Left kidney (tissue), 2 donors: Measurements from ENCODE around the gene TRAF3. TPM values are rescaled to one million over a fixed set of nuclear protein-coding genes. Genes with fewer than 3 reads are reported as not detected.

Source experiments
- DNase-seq: peaks from one replicate; pipeline ENCODE4 v3.0.0-alpha.2; 2013
- polyA plus RNA-seq: library from polyadenylated mRNA; unstranded; fragments of 120-200 nt; gene quantifications from one replicate; pipeline ENCODE4 v1.2.1, GENCODE V29; 2013; ENCODE audit not compliant: insufficient read length

TRAF3 gene
- polyA plus RNA-seq, 1 donor, result 17.7 TPM

DNA sequence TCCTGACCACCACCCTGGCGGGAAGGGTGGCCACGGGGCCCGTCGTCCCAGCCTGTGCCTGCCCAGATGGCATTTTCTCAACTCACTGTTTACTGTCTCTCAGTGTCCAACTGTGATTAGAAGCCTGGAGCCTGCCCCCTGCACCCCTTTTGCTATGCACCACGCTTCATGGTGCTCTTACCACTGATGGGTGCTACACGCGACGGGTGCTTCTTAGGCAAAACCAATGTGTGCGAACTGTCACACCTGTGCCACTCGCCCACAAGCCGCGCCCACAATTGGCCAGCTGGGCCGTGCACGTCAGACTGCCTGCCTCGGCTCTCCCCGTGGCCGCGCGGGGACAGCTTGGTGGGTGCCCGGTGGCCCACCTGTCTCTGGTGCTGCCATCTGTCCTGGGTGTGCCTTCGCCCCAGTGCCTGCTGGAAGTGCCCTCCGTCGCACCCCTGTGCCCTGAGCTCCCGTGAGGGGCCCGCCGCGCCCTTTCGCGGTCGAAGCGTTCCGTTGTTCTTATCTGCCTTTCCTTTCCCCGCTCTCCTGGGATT lies 130.1 kb downstream of the TRAF3 start:
- DNase-seq, result no peak

DNA sequence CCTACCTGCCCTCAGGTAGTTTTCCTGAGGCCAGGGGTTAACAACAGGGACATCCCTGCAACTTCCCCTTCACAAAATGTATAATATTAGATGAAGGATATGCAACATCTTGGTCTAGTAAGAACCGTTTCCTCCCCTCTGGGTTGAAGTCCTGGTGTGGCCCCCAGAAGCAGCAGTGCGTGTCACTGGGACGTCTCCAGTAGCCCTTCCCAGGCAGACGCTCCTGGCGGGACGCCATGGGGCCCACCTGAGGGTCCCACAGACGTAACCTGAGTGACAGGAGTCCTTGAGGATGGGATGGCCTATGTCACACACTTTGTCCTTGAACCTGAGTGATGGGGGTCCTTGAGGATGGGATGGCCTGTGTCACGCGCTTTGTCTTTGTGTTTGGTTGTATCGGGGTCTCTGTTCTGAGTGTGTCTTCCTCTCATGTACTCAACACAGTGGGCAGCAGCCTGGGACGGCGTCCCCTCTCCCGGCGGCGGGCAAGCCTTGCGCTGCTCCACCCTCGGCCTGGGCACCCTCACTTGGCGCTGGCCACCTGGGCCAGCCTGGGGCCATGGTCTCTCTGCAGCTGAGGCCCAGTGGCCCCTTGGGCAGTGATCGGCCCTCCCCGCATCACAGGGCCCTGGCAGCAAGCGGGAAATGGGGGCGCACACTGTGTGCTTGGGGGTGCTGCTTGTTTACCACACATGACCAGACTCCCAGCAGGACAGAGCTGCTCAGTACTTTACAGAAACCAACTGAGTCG lies 130.9 kb downstream of the TRAF3 start:
- no peak for DNase-seq

DNA sequence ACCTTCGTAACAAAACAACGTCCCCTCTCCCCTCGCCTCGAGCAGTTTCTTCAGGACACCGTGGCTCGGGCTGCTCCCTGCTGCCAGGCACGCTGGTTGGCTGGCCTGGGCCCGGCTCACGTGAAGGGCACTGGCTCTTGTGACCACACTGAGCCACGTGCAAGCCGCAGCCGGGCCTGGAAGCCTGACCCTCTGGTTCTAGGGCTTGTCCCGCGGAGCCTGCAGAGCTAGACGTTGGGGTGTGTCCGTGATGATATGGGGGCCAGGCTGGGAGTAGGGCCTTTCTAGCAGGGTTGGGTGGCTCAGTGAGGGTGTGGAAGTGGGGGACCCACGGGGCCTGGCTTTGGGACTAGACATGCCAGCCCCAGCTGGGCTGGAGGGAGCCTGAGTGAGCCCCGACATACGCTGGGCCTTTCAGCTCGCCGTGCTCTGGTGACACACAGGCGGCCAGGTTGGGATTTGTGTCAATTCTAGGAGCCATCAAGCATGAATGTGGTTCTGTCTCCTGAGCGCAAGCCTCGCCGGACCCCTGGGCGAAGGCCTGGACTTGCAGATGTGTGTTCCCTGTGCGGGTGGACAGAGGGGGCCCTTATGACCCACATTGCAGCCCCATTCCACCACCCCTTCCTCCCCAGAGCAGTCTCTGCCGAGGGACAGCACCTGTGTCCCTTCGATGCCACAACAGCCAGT lies 131.7 kb downstream of the TRAF3 start:
- no peak for DNase-seq

DNA sequence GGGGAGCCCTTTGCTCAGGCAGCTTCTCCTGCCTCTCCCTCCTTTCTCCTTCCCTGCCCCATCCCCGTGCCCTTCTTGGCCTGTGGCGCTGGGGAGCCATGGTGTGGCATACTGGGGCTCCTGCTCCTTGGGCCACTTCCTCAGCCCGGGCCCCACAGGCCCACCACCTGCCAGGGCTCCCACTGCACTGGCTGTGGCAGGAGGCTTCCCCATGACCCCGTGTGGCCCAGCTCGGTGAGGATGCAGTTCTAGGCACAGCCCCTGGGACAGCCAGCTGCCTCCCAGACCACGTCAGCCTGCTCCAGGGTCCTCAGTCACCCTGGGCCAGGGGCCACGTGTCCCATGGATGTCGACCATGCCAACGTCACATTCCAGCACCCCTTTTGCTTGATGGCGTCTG lies 132.2 kb downstream of the TRAF3 start:
- DNase-seq, result no peak

DNA sequence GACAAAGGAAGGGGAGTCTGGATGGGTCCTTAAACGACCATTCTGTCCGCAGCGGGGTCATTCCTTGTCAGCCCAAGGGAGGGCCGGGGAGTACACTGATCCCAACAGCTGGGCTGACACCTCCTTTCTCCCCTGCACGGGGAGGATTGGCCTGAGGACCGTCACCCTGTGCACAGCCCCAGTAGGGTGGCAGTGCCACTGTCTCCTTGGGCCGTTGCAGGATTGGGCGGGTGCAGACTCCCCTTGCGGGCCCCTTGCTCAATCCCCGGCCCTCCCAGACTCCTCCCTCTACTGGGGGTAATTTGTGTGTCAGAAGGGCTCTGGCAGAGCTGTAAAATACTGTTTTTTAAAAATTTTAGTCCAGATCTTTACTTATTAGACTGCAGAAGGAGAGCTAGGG lies 132.7 kb downstream of the TRAF3 start:
- DNase-seq, result no peak

DNA sequence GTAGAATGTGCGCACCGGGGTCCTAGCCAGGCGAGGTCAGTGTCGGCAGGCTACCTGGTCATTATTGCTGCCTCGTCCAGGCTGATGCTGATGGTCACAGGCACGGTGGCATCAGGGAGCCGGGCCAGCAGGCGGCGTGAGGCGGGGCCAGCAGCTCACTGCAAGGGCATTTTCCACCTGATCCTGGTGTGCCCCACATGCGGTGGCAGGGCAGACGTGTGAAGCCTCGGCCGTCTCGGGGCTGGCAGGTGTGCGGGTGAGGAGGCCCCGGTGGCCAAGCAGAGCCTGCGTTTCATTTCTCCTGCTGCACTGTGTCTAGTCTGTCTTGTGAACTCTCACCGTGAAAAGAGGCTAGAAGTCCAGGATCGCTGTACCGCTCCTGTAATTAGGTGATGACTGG lies 133.2 kb downstream of the TRAF3 start:
- DNase-seq, result no peak

DNA sequence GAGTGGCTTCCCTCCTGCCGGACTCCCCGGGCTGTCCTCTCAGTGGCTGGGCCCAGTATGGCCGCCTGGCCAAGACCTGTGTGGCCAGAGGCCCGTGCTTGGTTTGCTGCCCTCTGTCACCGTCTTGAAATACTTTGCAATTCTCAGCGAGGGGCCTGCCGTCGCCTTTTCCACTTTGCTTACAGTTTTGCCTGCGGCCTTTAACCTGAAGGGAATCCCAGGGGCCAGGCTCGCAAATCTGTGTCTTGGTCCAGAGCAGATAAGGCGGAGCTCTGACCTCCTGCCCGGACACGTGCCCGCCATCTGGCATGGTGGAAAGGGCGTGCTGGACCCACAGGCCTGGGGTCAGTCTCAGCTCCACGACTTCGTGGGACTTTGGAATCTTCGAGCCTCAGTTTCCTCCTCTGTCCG lies 134.3 kb downstream of the TRAF3 start:
- no peak for DNase-seq

DNA sequence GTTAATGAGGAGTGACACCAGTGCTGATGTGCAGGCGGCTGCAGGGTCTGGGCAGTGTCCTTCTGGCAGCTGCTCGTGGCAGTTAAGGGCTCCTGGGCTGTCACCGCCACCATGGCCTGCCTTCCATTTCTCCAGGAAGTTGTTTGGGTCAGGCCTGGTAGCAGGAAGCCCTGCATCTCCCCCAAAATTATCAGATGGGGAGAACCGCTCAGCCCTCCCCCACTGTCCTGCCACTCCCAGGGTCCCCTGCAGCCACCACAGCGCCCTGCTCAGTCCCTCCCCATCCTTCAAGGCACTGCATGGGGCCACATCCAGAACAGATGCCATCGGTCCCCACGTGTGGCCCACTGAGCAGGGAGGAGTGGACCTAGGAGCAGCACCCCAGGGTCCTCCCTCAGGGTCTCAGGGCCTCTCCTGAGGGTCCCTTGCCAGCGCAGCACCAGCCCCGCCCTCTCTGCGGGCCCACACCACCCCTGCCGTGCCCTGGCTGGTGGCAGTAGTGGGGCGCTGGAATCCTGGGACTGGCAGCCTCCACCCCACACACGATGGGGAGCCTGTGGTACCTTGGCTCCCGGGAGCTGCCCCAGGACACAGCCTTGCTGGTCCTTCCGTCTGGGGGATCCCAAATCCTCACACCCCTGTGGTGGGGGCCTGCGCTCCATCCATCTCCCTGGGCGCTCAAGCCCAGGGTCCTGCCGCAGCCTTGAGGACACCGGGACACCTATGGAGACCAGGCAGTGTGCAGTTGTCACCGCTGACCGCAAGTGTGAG lies 134.9 kb downstream of the TRAF3 start:
- DNase-seq, result no peak

DNA sequence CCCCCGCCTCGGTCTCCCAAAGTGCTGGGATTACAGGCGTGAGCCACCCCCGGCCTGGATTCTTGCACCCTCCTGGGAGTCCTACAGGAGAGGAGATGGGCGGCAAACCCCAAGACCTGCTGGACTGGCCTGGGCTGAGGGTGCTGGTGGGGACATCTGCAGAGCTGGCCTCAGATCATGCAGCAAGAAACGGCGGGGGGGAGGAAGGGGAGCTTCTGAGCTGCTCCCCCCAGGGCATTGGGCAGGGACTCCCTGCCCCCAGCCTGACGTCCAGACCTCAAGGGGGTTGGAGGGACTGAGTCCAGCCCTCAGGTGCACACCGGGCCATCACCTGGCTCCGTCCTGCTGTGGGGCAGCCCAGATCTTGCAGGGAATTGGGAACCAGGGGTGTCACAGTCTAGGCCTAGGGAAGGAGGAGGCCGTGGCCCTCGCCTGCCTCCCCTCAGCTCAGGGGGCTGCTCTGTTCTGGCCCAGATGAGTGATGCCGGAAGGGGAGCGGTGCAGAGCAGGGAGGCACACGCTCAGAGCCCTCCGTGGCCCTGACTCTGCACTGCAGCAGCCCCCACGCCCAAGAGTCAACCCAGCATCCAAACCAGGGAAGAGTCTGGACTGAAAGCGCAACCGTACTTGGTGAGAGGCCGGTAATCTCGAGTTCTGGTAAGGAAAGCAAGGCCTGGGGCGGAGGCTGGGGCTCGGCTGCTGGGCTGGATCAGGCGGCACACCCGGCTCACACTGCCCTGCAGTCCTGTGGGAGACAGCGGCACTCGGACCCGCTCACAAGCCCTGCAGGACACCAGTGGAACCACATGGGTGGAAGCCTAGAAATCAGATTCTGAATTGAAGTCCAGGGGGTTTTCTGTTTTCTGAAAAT lies 136.3 kb downstream of the TRAF3 start:
- no peak for DNase-seq

DNA sequence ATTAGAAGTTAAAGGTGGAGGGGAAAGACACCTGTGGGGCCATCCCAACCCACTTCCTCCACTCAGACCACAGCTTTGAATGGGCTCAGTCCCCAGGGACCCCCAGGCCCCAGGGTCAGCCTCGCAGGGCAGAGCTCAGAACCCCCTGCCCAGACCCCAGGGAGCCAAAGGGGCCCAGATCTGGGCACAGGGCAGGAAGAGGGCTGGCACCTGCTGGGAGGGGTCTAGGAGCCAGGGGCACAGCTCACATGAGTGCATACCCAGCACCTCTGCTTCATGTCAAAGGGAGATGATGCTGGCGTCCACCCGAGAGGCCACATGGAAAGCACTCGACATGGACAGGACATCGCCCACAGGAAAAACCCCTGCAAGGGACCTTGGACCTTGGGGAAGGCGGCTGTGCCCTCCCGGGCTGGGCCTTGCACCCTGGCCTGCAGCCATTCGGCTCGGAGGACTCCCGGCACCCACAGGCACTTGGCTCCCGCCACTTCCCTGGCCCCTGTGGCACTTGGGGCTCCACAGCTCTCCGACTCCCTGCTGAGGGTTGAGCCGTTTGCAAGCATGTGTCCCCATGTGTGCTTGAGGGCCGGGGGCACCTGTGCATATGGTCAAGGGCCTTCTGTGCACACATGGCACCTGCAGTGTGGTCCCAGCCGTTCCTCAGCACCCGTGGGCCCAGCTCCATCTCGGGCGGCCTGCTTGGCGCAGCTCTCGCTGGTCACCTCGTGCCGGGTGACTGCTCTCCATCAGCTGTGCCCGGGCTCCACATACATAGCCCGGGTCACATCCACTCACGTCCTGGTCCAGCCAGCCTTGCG lies 137.4 kb downstream of the TRAF3 start:
- no peak for DNase-seq

DNA sequence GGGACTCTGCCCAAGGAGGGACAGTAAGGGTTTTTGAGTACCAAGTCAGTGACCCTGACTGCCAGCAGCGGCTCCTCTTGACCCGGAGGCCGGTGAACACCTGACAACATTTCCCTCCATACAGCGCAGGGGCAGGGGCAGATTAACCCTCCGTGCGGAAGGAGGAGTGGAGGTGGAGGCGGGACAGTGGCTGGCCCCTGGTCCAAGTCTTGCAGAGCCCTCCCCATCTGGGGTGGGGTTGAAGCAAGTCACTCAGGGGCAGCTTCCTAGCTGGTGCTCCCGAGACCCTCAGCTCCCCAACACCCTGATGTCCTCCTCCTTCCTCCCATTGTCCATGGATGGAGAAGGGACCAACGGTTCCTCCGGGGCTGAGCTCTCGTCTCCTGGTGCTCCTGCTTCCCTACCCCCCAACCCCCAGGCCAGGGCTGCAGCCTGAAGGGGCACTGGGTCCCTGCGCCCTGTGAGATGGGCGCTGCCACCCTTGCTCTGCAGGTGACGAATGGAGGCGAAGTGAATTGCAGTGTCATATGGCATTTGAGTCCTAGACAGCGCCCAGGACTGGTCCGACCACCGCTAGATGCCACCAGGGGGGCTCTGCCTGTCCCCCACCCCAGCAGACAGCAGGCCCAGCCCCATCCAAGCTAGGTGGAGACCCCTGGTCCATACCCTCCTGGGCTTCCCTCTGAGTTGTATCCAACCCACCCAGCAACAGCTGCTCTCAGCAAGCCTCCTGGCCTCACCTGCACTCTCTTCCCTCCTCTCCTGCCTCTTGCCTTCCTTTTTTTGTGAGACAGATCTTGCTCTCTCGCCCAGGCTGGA lies 138.3 kb downstream of the TRAF3 start:
- DNase-seq, result no peak

DNA sequence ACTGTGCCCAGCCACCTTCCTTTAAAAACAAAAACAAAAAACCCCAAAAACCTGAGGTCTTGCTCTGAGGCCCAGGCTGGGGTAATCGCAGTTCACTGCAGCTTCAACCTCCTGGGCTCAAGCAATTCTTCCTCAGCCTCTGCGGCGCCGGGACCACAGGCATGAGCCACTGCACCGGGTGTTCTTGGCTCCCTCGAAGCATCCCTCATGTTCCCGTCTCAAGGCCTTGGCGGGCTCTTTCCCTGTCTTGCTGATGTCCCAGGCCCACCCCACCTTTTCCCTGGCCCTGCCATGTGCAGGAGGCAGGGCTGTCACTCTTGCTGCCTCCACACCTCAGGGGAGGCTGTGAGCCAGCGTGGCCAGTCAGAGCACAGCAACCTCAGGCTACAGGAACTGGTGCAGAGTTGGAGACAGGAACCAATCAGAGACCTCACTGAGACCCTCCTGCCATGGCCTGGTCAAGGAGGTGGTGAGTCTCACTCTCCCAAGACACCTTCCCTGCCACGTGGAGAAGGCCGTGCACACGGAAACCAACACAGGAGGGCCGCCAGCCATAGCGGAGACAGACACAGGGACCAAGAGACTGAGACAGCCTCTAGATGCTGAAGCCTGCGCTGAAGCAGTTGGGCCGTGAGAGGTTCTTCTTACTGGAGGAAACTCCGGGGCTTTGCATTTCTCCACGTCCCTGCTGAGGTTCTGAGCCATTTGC lies 139.3 kb downstream of the TRAF3 start:
- DNase-seq, result no peak

DNA sequence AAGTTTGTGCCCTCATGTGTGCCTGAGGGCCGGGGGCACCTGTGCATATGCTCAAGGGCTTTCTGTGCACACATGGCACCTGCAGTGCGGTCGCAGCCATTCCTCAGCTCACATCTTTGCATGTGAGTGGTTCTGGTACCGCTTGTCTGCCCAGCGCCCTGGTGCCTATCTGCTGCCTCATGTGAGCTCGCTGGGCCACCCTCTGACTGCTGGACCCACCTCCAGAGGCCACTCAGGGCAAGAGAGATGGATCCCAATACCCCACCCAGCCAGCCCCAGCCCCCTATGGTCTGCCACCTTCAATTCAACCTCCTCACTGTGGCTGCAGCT lies 139.8 kb downstream of the TRAF3 start:
- no peak for DNase-seq

DNA sequence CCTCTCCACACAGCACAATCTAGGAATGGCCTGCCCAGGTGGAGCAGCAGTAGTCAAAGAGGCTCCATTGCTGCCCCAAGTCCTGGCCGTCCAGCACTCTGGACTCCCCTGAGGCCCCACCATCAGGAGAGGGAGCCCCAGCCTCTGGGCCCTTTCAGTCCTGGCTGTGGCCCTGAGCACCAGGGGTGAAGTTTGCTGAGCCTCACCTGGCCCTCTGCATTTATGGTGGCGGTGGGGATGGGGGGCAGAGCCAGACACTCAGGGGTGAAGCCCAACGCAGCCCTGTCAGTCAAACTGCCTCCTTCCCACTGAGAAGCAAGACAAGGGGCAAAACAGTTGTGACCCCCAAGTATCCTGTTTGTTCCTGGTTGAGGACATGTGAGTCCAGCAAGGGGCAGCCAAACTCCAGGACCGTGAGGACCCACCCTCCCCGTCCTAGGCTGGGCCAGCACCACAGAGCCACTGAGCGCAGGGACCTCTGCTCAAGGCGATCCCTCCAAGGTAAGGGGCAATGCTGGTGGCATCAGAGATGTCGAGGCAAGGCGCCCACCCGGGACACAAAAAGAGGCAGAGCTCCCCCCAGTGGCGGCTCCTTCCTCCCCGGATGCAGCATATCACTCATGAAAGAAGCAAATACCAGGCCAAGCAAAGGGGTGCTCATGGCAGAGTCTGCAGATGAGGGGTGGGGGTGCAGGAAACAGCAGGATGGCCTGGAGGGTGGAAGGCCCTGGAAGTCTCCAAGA lies 140.4 kb downstream of the TRAF3 start:
- DNase-seq, result no peak

DNA sequence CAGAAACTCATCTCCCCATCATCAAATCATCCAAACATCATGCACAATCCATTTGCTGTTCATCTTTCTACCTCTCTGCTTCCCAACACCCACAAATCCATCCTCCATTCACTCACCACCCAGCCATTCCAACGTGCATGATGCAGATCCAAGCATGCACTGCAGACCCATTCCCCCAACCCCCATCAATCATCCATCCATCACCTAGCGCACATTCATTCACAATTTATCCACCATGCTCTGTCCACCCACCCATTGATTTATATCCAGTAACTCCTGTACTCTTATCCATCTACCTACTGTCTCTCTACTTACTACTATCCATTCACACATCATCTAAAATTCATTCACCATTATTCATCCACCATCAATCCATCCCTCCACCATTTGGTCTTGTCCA lies 141.2 kb downstream of the TRAF3 start:
- no peak for DNase-seq

DNA sequence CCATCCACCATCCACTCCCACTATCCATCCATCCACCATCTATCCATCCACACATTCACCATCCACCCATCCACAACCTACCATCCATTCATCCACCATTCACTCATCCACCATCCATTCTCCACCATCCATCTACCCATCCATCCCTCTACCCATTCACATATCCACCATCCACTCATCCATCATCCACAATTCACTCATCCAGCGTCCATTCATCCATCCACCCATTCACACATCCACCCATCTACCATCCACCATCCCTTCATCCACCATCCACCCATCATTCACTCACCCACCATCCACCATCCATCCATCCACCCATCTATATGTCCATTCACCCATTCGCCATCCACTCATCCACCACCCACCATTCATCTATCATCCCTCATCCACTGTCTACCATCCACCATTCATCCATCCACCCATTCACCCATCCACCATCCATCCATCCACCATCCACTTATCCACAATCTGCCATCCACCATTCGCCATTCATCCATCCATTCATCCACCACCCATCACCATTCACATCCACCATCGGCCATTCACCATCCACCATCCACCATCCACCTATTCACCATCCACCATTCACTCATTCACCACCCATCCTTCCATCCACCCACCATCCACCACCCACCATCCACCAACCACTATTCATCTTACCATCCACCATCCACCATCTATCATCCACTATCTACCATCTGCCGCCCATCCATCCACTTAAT lies 143.2 kb downstream of the TRAF3 start:
- DNase-seq, result no peak

DNA sequence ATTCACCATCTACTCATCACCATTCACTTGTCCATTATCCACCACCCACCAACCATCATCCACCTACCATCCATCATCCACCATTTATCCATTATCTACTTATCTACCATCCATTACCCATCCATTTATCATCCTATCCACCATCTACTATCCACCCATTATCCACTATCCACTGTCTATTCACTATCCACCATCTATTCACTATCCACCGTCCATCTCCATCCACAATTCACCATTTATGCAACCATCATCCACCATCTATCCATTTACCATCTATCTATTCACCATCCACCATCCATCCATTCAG lies 143.7 kb downstream of the TRAF3 start:
- DNase-seq, result no peak

DNA sequence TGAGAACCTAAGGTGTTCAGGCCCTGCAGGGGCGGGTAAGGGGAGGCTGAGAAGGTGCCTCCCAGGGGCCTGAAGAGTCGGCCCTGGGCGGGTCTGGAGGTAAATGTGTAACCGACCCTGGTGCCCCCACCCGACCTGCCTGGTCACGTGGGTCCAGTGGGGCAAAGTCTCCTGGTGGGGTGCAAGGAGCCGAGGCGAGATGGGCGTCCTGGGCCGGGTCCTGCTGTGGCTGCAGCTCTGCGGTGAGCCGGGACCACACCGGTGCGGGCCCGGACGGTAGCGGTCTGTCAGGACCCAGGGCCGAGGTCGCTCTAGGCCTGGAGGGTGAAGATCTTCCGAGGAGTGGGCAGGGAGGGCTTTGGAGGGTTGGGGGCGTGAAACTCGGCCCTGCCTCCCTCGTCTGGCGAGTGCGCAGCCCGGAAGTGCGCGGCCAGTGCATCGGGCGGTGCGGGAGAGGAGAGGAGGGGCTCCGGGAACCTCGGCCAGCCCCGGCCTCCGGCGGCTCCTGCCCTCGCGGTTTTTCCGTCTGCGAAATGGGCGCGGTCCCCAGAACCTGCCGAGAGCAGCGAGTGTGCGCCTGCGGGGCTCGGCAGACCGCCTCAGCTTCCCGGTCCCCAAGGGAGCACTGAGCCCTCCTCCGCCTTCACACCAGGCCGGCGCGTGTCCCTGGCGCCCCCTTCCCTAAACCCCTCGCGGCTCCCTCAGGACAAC lies 145.4 kb downstream of the TRAF3 start, which contains the start of gene AMN:
TSS of gene AMN (plus strand) at position 174 of the 711 bp plus-strand sequence. CDS start at position 200, 26 bp downstream.
- no peak for DNase-seq
